ENCODE measurements around the gene HHAT. TPM values are rescaled to one million over a fixed set of nuclear protein-coding genes. Genes with fewer than 3 reads are reported as not detected.

HHAT gene
- total RNA-seq, 2 experiments from 2014 or later = 5.2 to 9.5 TPM

DNA sequence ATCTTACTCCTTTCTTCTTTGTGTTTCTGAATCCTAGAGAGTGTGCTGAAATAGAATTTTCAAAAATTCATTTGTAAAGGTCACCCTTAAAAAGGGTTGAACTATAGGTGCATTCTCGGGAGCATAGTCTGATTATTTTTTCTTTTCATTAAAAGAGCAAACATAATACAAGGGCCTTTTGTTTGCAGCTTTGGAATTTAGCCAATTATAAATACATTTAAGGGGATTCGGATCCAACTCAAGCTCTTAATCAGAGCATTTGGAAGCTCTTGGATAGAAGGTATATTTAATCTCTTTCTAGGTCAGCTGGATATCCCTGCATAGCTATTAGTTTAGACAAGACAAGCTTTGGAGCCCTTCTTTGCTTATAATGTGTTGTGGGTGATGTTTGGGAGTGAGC, 321.7 kb downstream of the HHAT start:
- H3K79me2 ChIP-seq (ENCODE audit: insufficient read depth, low read depth, low read length) = no peaks in the 10 kb centered on the region
- no peak overlapping the region for H3K27ac ChIP-seq (ENCODE audit: low read depth, low read length, poor library complexity, severe bottlenecking)
- BruUV-seq (replicated peaks) = no TSS peak
- peaks cover 3% of the 10 kb centered on the region; the same call in 1 of the 2 replicates for H3K9me3 ChIP-seq (ENCODE audit: low read length)
- H2AFZ ChIP-seq (ENCODE audit: low read length) = no peak overlapping the region
- DNase-seq (ENCODE audit: low spot score) = no peak
- H3K9me2 ChIP-seq (ENCODE audit: insufficient read depth, low read length) = no peaks in the 10 kb centered on the region
- TF ChIP-seq EZH2phosphoT487 (IDR thresholded peaks at IDR 0.05; ENCODE audit: borderline replicate concordance, low read depth, low read length) = no peak
- TF ChIP-seq CTCF (conservative IDR thresholded peaks at IDR 0.05; ENCODE audit: low read length) = no peak
- H3K36me3 ChIP-seq (ENCODE audit: insufficient read depth, low read length) = no peaks in the 10 kb centered on the region
- no peaks in the 10 kb centered on the region for H3K4me1 ChIP-seq (ENCODE audit: insufficient read depth, low read length, poor library complexity, severe bottlenecking)
- ChIA-PET POLR2A (interaction anchor here (1.2 kb wide), 1 partner anchor 29 kb away, joined by 3 read pairs; no protein-coding TSS in a partner anchor), CTCF (ENCODE audit: unreplicated experiment) (no interaction called here)
- no peaks in the 10 kb centered on the region for H4K20me1 ChIP-seq (ENCODE audit: insufficient read depth, low read length)
- intact Hi-C loops (cut with micrococcal nuclease; ENCODE audit: unreplicated experiment) = no loop called here
- no peak overlapping the region for H3K4me2 ChIP-seq (ENCODE audit: low read length)
- no peak overlapping the region for H3K4me3 ChIP-seq (ENCODE audit: low read depth, low read length, poor library complexity, severe bottlenecking)

DNA sequence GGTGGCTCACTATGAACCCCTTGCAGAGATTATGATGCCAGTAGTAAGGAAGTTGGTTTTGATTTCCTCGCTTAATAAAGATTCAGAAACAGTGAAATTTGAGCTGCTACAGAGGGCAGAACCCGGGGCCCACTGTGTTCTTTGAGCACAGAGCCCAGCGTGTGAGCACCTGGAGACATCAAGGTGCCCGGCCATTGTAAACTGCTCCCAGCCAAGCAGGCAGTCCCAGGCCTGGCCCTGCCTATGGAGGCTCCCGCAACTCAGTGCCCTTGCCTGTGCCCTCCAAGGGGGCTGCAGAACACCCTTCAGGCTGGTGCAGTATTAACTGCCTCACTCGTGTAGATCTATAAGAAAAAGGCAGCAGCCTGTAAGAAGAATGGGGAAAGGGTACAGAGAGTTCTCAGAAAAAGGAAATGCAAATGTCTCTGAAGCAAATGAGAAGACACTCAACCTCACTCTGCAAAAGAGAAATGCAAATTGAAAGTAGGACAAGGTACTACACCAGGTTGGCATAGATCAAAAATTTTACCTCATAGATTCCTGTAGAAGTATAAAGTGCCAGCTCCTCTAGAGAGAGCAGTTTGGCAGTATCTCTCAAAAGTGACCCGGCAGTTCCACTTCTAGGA, 323.7 kb downstream of the HHAT start:
- Histone ChIP-seq H4K20me1 (ENCODE audit: insufficient read depth, low read length) (no peaks in the 10 kb centered on the region), H3K4me1 (ENCODE audit: insufficient read depth, low read length, poor library complexity, severe bottlenecking) (no peaks in the 10 kb centered on the region), H3K9me2 (ENCODE audit: insufficient read depth, low read length) (no peaks in the 10 kb centered on the region), H3K4me3 (ENCODE audit: low read depth, low read length, poor library complexity, severe bottlenecking) (no peak overlapping the region), H3K9me3 (ENCODE audit: low read length) (peaks cover 3% of the 10 kb centered on the region; the same call in 1 of the 2 replicates), H3K36me3 (ENCODE audit: insufficient read depth, low read length) (no peaks in the 10 kb centered on the region), H2AFZ (ENCODE audit: low read length) (no peak overlapping the region), H3K4me2 (ENCODE audit: low read length) (no peak overlapping the region), H3K79me2 (ENCODE audit: insufficient read depth, low read depth, low read length) (no peaks in the 10 kb centered on the region), H3K27ac (ENCODE audit: low read depth, low read length, poor library complexity, severe bottlenecking) (no peak overlapping the region)
- TF ChIP-seq EZH2phosphoT487 (IDR thresholded peaks at IDR 0.05; ENCODE audit: borderline replicate concordance, low read depth, low read length) (no peak), CTCF (conservative IDR thresholded peaks at IDR 0.05; ENCODE audit: low read length) (no peak)
- no peak for DNase-seq (ENCODE audit: low spot score)
- intact Hi-C loops (cut with micrococcal nuclease; ENCODE audit: unreplicated experiment) = no loop called here
- ChIA-PET POLR2A (no interaction called here), CTCF (ENCODE audit: unreplicated experiment) (no interaction called here)
- no TSS peak for BruUV-seq (replicated peaks)

DNA sequence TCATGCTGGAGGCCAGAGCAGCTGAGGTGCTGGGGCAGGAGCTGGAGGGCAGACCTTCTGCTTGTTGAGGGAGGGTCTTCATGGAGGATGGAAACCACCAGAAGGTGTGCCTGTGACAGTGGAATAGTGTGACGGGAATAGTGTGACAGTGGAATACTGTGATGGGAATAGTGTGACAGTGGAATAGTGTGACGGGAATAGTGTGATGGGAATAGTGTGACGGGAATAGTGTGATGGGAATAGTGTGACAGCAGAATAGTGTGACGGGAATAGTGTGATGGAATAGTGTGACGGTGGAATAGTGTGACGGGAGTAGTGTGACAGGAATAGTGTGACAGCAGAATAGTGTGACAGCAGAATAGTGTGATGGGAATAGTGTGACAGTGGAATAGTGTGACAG, 325.1 kb downstream of the HHAT start:
- CTCF ChIA-PET (ENCODE audit: unreplicated experiment) = no interaction called here

More for the DNA sequence above, 325.1 kb downstream of the HHAT start:
- POLR2A ChIA-PET = no interaction called here
- Histone ChIP-seq H4K20me1 (ENCODE audit: insufficient read depth, low read length) (no peaks in the 10 kb centered on the region), H3K9me3 (ENCODE audit: low read length) (peaks cover 3% of the 10 kb centered on the region; the same call in 1 of the 2 replicates), H3K27ac (ENCODE audit: low read depth, low read length, poor library complexity, severe bottlenecking) (no peak overlapping the region), H3K4me3 (ENCODE audit: low read depth, low read length, poor library complexity, severe bottlenecking) (no peak overlapping the region), H3K79me2 (ENCODE audit: insufficient read depth, low read depth, low read length) (no peaks in the 10 kb centered on the region), H3K36me3 (ENCODE audit: insufficient read depth, low read length) (no peaks in the 10 kb centered on the region), H3K4me1 (ENCODE audit: insufficient read depth, low read length, poor library complexity, severe bottlenecking) (no peaks in the 10 kb centered on the region), H3K9me2 (ENCODE audit: insufficient read depth, low read length) (no peaks in the 10 kb centered on the region), H2AFZ (ENCODE audit: low read length) (no peak overlapping the region), H3K4me2 (ENCODE audit: low read length) (no peak overlapping the region)
- BruUV-seq (replicated peaks) = no TSS peak
- TF ChIP-seq CTCF (conservative IDR thresholded peaks at IDR 0.05; ENCODE audit: low read length) = no peak
- no peak for TF ChIP-seq EZH2phosphoT487 (IDR thresholded peaks at IDR 0.05; ENCODE audit: borderline replicate concordance, low read depth, low read length)
- intact Hi-C loops (cut with micrococcal nuclease; ENCODE audit: unreplicated experiment) = no loop called here
- no peak for DNase-seq (ENCODE audit: low spot score)
